ENCODE results near the gene ZNF292. TPM values are rescaled to one million over a fixed set of nuclear protein-coding genes. Genes with fewer than 3 reads are reported as not detected.

ZNF292 gene
- total and polyA plus RNA-seq, 7 donors: 3.0 to 117 (median 50.7) TPM

Other genes starting within 250 kb of the ZNF292 start
- gene HTR1E, start 218.0 kb upstream of the ZNF292 start, total RNA-seq: not detected
- under 1 TPM in 1 of 3 donors, not detected in 2; 0.03 TPM for gene HTR1E, start 218.0 kb upstream of the ZNF292 start, polyA plus RNA-seq
- not detected for gene CGA, start 60.5 kb upstream of the ZNF292 start, total RNA-seq
- gene CGA, start 60.5 kb upstream of the ZNF292 start, polyA plus RNA-seq: not detected
- 10 to 100 TPM in 3 of 4 donors, 1 to 10 TPM in 1; 6.1 to 16.8 (median 12.0) TPM for gene SMIM8, start 167.0 kb downstream of the ZNF292 start, total RNA-seq
- 1 to 10 TPM; 4.2 to 5.8 (median 4.8) TPM for gene SMIM8, start 167.0 kb downstream of the ZNF292 start, polyA plus RNA-seq
- gene GJB7, start 173.7 kb downstream of the ZNF292 start, total RNA-seq: not detected
- gene GJB7, start 173.7 kb downstream of the ZNF292 start, polyA plus RNA-seq: not detected
- 1 to 10 TPM; 1.2 to 3.3 (median 3.0) TPM for gene C6orf163, start 189.2 kb downstream of the ZNF292 start, total RNA-seq
- gene C6orf163, start 189.2 kb downstream of the ZNF292 start, polyA plus RNA-seq: under 1 TPM in 1 of 3 donors, not detected in 2; 0.71 TPM

Measured in sigmoid colon (tissue), 7 donors.